OCI-LY3 (cell line): ENCODE results near the gene SPOCK1.

ENCODE experiments used
- EZH2phosphoT487 ChIP-seq: fragments of 200-600 bp; shearing (Covaris generic); IDR thresholded peaks from 2 replicates; pipeline ENCODE4 v1.6.1; 2018; ENCODE audit warnings: antibody characterized with exemption, mixed run types, low read depth
- TF ChIP-seq, protein P1 (sequence below): fragments of 200-600, 300-600 bp; sonication (generic); IDR thresholded peaks from 2 replicates; pipeline ENCODE4 v1.5.1; 2014; ENCODE audit warnings: antibody characterized with exemption, low read length, low read depth

DNA sequence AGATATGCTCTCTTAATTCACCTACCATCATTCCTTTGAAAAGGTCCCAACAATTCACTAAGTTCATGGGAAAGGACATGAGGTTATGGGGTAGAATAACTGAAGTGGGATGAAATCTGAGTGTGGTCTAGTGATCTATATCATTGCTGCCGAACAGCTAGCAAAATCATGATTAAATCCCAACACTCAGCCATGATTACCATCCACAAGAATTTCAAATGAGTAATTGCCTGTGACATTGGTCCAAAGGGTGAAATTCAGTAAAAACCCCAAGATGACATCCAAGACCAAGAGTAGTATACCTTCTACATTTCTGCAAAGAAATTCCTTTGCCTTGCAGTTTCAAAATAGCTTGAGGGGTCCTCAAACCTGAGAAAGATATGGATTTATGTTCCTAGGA is 225.6 kb downstream of the SPOCK1 start:
- TF ChIP-seq, protein P1, sequence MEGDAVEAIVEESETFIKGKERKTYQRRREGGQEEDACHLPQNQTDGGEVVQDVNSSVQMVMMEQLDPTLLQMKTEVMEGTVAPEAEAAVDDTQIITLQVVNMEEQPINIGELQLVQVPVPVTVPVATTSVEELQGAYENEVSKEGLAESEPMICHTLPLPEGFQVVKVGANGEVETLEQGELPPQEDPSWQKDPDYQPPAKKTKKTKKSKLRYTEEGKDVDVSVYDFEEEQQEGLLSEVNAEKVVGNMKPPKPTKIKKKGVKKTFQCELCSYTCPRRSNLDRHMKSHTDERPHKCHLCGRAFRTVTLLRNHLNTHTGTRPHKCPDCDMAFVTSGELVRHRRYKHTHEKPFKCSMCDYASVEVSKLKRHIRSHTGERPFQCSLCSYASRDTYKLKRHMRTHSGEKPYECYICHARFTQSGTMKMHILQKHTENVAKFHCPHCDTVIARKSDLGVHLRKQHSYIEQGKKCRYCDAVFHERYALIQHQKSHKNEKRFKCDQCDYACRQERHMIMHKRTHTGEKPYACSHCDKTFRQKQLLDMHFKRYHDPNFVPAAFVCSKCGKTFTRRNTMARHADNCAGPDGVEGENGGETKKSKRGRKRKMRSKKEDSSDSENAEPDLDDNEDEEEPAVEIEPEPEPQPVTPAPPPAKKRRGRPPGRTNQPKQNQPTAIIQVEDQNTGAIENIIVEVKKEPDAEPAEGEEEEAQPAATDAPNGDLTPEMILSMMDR = no peak
- no peak for TF ChIP-seq EZH2phosphoT487
